Liver (tissue), 3 donors: ENCODE measurements around the gene CARMIL1.

Source experiments
- CTCF ChIP-seq: fragments of 150-350 bp; IDR thresholded peaks from 2 replicates; pipeline ENCODE4 v1.5.1; 2017; ENCODE audit warnings: improper control_type of control experiment, low read depth, low read length; ENCODE audit not compliant: missing input control
- RAD21 ChIP-seq, 2 donors: IDR thresholded peaks; 2 replicates each; pipeline ENCODE4 v1.6.1; 2016; ENCODE audit warnings: antibody characterized with exemption in 2 of 2, mild to moderate bottlenecking in 2 of 2
- donor health status: healthy.
- donor health status: healthy.

GRCh38 chr6:25641377-25641776 lies 362.2 kb downstream of the CARMIL1 start:
- TF ChIP-seq RAD21 (IDR thresholded peaks at IDR 0.05) (no peak), CTCF (no peak)
